Keratinocyte (primary cell): Measurements from ENCODE around the gene TAB2. TPM values are rescaled to one million over a fixed set of nuclear protein-coding genes. Genes with fewer than 3 reads are reported as not detected.

ENCODE experiments used
- DNase-seq: peaks from one replicate; pipeline ENCODE4 v3.0.0-alpha.2; 2011; ENCODE audit warnings: low read depth, missing footprints, low spot score
- FAIRE-seq: peaks from 2 replicates; lab custom pipeline; 2011; peaks lifted over from hg19 to GRCh38; lab: Jason Lieb, UNC
- H2AFZ ChIP-seq: 2 replicates; pipeline ENCODE4 v1.6.0; 2012; ENCODE audit warnings: low read length, control low read depth, inconsistent platforms; ENCODE audit not compliant: control insufficient read depth
- H3K27ac ChIP-seq: 2 replicates; pipeline ENCODE4 v1.5.1; 2011; ENCODE audit warnings: low read length; ENCODE audit not compliant: control insufficient read depth, insufficient read depth
- H3K27me3 ChIP-seq: 3 replicates; pipeline ENCODE4 v1.6.0; 2011; ENCODE audit warnings: low read length; ENCODE audit not compliant: control insufficient read depth, insufficient read depth; ENCODE audit errors: extremely low read depth
- H3K36me3 ChIP-seq, 2 experiments: 2 replicates in 1 of 2; 3 replicates in 1 of 2; pipeline ENCODE4 v1.5.1; 2011; ENCODE audit warnings: low read length in 2 of 2, mild to moderate bottlenecking in 1 of 2; ENCODE audit not compliant: control insufficient read depth in 2 of 2, insufficient read depth in 2 of 2; ENCODE audit errors: extremely low read depth in 1 of 2
- H3K4me1 ChIP-seq: 3 replicates; pipeline ENCODE4 v1.5.1; 2011; ENCODE audit warnings: low read length; ENCODE audit not compliant: control insufficient read depth, insufficient read depth; ENCODE audit errors: extremely low read depth
- H3K4me2 ChIP-seq: 3 replicates; pipeline ENCODE4 v1.6.0; 2011; ENCODE audit warnings: low read depth, low read length; ENCODE audit not compliant: control insufficient read depth, insufficient read depth; ENCODE audit errors: extremely low read depth
- H3K4me3 ChIP-seq, 3 experiments: fragments of 200-600 bp in 1 of 3; sonication (generic) in 1 of 3; 2 replicates in 2 of 3; 3 replicates in 1 of 3; pipeline ENCODE4 v1.5.1; 2011 to 2016; ENCODE audit warnings: low read length in 3 of 3, mild to moderate bottlenecking in 3 of 3, control low read depth in 2 of 3, inconsistent platforms in 1 of 3, low read depth in 1 of 3, mixed read lengths in 1 of 3, mixed run types in 1 of 3, moderate library complexity in 1 of 3; ENCODE audit not compliant: control insufficient read depth in 2 of 3, insufficient read depth in 2 of 3; ENCODE audit errors: extremely low read depth in 1 of 3
- H3K79me2 ChIP-seq: 2 replicates; pipeline ENCODE4 v1.6.0; 2012; ENCODE audit warnings: low read length; ENCODE audit not compliant: control insufficient read depth, insufficient read depth
- H3K9ac ChIP-seq: 3 replicates; pipeline ENCODE4 v1.6.0; 2011; ENCODE audit warnings: low read length; ENCODE audit not compliant: control insufficient read depth, insufficient read depth; ENCODE audit errors: extremely low read depth
- H3K9me1 ChIP-seq: 3 replicates; pipeline ENCODE4 v1.6.0; 2011; ENCODE audit warnings: low read length; ENCODE audit not compliant: control insufficient read depth, insufficient read depth; ENCODE audit errors: extremely low read depth
- H3K9me3 ChIP-seq: 2 replicates; pipeline ENCODE4 v1.5.1; 2012; ENCODE audit warnings: low read depth, low read length; ENCODE audit not compliant: control insufficient read depth
- H4K20me1 ChIP-seq: 3 replicates; pipeline ENCODE4 v1.6.0; 2011; ENCODE audit warnings: low read length; ENCODE audit not compliant: control insufficient read depth, insufficient read depth; ENCODE audit errors: extremely low read depth
- CTCF ChIP-seq, 3 experiments: IDR thresholded peaks in 1 of 3; conservative IDR thresholded peaks in 1 of 3; optimal IDR thresholded peaks in 1 of 3; 2 replicates in 2 of 3; 3 replicates in 1 of 3; pipeline versions ENCODE3 to v1.5.1; 2011; ENCODE audit warnings: low read length in 3 of 3, mild to moderate bottlenecking in 3 of 3, moderate library complexity in 2 of 3, control low read depth in 1 of 3, inconsistent platforms in 1 of 3; ENCODE audit not compliant: insufficient read depth in 2 of 3; ENCODE audit errors: extremely low read depth in 1 of 3
- EZH2 ChIP-seq: IDR thresholded peaks from one replicate; pipeline ENCODE4 v1.6.1; 2012; ENCODE audit warnings: inconsistent platforms, mild to moderate bottlenecking, low read length, moderate library complexity
- dilution Hi-C: fragments of 300-500 bp; cut with MboI; formaldehyde crosslinking; loops from one replicate; pipeline ENCODE4 v1.7.0; 2020; ENCODE audit warnings: low sequenced_read_pairs; ENCODE audit not compliant: extremely low pct_ligation_motif_present
- polyA plus RNA-seq, 5 experiments: library from polyadenylated mRNA; depleted of rRNA in 3 of 5; stranded (reverse) in 3 of 5; stranded (forward) in 1 of 5; unstranded in 1 of 5; fragments of >200 nt; gene quantifications; 1 replicate in 1 of 5; 2 replicates in 3 of 5; 3 replicates in 1 of 5; pipeline versions ENCODE4 v1.2.1 to v1.2.3, GENCODE V29; 2011 to 2012; ENCODE audit warnings: missing spikeins in 2 of 5, low read depth in 1 of 5, low replicate concordance in 1 of 5

TAB2 gene
- polyA plus RNA-seq, 1 donor (not counting 4 experiments of a cell fraction or from before 2014, with no cell fraction given) = 47.5 TPM

GRCh38 chr6:149289192-149289781, 28.2 kb upstream of the TAB2 start:
- Histone ChIP-seq H3K4me2 (no peak overlapping the region), H3K27ac (no peak overlapping the region), H3K9ac (no peak overlapping the region), H3K9me3 (no peaks in the 10 kb centered on the region), H3K4me3 (no peak overlapping the region), H3K27me3 (no peaks in the 10 kb centered on the region), H3K4me1 (peaks cover 29% of the 10 kb centered on the region), H4K20me1 (no peaks in the 10 kb centered on the region), H3K36me3 (no peaks in the 10 kb centered on the region), H3K79me2 (no peaks in the 10 kb centered on the region), H2AFZ (no peak overlapping the region), H3K9me1 (no peaks in the 10 kb centered on the region)
- FAIRE-seq (no peak), DNase-seq (no peak)
- dilution Hi-C loops = no loop called here
- no peak for TF ChIP-seq CTCF (optimal IDR thresholded peaks at IDR 0.05 in 1 of 3, IDR thresholded peaks at IDR 0.05 in 1 of 3, conservative IDR thresholded peaks at IDR 0.05 in 1 of 3; ENCODE audit: extremely low read depth in 1 of 3, insufficient read depth in 2 of 3, low read length in 3 of 3)
- no peak for TF ChIP-seq EZH2

DNA sequence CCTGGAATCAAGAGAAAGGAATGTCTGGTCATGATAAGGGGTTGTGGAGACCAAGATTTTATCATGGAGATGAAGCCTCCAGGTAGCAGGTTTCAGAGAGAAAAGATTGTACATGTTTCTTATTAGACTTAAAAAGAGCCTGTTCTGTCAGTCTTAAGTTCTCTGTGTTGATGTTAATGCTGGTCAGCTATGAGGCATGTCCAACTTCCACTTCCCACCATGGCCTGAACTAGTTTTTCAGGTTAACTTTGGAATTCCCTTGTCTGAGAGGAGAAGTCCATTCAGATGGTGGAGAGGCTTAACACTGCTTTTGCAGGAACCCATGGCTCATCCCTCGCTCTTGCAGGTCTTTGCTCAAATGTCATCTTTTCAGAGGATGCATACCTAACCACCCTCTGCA, 27.5 kb upstream of the TAB2 start:
- TF ChIP-seq EZH2 = no peak
- no peak for TF ChIP-seq CTCF (optimal IDR thresholded peaks at IDR 0.05 in 1 of 3, IDR thresholded peaks at IDR 0.05 in 1 of 3, conservative IDR thresholded peaks at IDR 0.05 in 1 of 3; ENCODE audit: extremely low read depth in 1 of 3, insufficient read depth in 2 of 3, low read length in 3 of 3)
- Histone ChIP-seq H3K27ac (no peak overlapping the region), H3K27me3 (no peaks in the 10 kb centered on the region), H2AFZ (no peak overlapping the region), H3K9ac (no peak overlapping the region), H3K9me1 (no peaks in the 10 kb centered on the region), H3K4me3 (no peak overlapping the region), H3K9me3 (no peaks in the 10 kb centered on the region), H4K20me1 (no peaks in the 10 kb centered on the region), H3K36me3 (no peaks in the 10 kb centered on the region), H3K4me1 (peaks cover 29% of the 10 kb centered on the region), H3K4me2 (no peak overlapping the region), H3K79me2 (no peaks in the 10 kb centered on the region)
- FAIRE-seq (peak; percentile 29), DNase-seq (no peak)
- dilution Hi-C loops = no loop called here
